HS-27A (cell line): ENCODE measurements around the gene KIF21B.
"Not testable (repeated sequence)": the region's sequence is repeated elsewhere in the genome, so short reads cannot be mapped to it uniquely, and the experiment has no call there.

Source experiments
- DNase-seq: peaks from one replicate; pipeline ENCODE4 v3.0.0-alpha.2; 2012; ENCODE audit warnings: low read depth, missing footprints

Gene KIF21B

DNA sequence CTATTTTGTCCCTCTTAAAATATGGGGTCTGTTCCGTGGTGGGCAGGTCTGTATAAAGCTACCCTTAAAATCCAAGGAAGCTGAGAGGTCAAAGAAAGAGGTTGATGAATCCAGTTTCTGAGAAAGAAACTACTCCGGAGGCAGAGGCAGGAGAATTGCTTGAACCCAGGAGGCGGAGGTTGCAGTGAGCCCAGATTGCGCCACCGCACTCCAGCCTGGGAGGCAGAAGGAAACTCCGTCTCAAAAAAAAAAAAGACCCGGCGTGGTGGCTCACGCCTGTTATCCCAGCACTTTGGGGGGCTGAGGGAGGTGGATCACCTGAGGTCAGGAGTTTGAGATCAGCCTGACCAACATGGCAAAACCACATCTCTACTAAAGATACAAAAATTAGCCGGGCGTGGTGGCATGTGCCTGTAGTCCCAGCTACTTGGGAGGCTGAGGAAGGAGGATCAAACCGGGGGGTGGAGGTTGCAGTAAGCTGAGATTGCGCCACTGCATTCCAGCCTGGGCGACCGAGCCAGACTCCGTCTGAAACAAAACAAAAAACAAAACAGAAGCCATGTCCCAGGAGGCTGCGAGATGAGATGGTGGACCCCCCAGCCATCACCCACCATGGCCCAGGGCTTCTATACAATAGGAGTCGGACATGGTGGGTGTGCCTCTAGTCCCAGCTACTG, 88.1 kb downstream of the KIF21B start:
- not testable (repeated sequence) for DNase-seq

DNA sequence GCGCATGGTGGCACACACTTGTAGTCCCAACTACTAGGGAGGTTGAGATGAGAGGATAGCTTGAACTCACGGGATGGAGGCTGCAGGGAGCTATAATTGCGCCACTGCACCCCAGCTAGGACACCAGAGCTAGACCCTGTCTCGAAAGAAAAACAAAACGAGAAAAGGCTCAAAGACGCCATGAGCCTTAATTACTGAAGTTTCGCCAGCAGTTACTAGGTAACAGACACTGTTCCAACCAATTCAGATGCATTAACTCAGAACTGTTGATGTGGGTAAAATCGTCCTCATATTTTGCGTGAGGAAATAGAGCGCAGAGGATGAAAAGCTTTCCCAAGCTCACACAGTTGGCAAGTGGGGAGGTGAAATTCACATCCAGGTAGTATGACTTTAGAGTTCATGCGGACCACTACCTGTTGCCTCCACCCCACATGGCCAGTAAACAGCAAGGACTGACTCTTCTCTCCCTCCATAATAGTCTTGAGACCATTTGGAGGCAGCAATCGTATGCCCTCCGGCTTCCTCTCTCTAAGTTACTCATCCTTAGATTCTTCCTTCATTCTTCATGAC, 88.8 kb downstream of the KIF21B start:
- DNase-seq: no peak

DNA sequence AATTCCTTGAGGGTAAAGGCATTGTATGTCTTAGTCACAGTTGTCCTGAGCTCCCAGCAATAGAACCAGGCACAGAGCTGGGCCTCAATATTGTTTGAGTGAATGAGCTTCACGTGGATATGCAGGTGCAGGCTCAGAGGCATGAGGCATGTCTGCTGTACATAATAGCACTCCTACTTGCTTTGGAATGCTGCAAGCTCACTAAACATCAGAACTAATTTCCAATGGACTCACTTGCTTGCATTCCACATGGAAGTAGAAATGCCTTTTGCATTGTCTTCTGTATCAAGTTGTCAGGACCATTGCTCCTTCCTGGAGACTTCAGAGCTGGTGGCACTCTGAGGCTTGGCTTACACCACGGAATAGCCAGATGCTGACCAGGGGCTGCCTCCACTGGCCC, 91.7 kb downstream of the KIF21B start:
- DNase-seq: no peak

DNA sequence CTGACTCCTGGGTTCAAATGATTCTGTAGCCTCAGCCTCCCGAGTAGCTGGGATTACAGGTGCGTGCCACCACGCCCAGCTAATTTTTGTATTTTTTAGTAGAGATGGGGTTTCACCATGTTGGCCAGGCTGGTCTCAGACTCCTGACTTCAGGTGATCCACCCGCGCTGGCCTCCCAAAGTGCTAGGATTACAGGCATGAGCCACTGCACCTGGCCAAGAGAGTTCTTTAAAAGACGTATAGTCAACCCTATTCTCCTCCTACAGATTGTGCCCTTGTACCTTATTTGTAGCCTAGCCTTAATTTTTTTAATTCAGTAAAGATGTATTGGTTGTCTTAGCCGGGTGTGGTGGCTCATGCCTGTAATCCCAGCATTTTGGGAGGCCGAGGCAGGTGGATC, 93.2 kb downstream of the KIF21B start:
- not testable (repeated sequence) for DNase-seq

DNA sequence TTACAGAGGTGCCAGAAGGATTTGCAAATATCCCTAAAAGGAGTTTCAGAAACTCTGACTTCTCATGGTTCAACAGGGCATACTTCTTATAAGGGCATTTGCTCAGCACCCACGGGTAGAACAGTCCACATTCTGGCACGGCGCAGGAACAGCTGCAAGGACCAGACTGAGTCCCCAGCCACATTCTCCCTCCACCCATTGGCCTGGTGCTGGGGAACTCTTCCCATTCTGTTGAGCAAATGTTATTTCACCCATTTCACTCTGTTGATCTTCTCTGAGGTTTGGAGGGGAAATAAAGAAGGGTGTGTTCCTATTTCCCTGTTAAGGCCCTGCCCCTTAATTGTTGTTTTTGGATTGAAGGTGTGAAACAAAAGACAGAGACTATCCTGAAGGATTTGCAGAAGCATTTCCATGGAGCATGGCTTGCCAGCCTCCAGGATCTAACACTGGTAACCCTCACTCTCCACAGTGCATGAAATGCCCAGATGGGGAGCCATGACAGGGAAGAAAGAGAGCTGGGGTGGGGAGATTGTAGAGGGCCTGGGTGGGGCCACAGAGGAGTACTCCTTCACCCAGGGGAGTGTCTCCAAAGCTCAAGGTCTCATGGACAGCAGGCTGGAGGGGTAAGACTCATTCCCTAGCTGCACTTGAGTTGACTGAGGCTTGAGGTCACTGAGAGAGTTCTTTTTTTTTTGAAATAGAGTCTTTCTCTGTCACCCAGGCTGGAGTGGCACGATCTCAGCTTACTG, 93.8 kb downstream of the KIF21B start:
- no peak for DNase-seq

DNA sequence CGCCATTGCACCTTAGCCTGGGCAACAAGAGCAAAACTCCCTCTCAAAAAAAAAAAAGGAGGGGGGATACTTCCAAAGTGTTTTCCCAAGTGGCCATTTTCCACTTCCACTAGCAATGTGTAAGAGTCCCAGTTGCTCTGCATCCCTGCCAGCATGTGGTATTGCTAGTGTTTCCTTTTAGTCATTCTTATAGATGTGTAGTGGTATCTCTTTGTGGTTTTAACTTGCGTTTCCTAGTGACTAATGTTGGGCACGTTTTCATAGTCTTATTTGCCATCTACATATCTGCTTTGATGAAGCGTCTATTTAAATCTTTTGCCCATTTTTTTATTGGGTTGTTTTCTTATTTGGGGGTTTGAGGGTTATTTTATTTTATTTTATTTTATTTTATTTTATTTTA, 97.7 kb downstream of the KIF21B start:
- DNase-seq: no peak

DNA sequence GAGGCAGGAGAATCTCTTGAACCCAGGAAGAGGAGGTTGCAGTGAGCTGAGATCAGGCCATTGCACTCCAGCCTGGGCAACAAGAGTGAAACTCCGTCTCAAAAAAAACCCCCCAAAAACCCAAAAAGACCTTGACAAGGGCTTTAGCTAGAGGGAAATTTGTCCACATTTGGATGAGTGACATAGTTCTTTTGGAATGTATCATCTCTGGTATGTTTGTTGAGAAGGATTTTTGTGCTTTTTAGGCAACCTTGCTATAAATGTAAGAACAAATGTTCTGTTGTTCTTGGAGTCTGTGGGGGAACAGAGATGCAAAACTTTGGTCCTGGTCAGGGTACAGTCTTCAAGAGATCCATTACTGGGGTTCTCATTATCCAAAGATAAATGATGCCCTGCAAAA, 99.9 kb downstream of the KIF21B start:
- DNase-seq: no peak

DNA sequence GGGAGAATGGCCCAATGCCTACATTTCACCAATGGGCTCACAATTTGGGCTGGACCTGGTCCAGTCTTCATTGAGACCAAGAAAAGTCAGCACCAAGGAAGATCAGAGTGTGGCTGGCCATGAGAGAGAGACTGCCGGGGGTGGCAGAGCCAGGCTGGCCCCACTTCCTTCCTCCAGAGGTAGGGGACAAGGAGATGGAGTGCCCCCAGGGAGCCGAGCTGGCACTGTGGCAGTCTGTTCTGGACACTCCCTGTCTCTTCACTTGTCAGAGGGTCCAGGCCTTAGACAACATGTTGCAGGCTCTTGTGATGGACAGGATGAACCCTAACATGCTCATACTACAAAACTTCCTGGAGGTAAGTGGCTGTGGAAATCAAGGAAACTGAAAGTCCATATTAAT, 101.1 kb downstream of the KIF21B start:
- DNase-seq: no peak

DNA sequence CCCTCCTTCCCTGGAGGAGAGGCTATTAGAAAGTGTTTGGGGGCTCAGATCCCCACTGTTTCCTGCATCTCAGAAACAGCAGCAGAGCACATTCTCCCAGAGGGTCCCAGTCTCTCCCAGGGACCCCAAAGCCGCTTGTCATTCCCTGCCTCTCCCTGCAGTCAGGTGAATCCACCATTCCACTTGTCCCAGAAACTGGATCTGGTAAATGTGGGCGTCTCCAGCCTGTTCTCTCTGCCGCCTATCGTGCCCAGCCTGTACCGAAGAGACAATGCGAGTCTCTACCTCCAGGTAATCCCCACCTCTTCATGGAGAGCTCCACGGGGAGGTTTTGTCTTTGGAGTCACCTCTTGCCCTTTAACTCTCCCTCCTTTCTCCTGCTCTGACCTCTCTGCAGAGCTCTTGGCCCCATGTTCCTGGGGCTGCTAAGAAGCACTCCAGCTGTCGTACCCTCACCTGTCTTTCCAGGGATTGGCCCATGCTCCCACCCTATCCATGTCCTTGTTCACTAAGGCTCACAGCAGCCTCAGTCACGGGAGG, 101.9 kb downstream of the KIF21B start:
- no peak for DNase-seq
